Endothelial cell of umbilical vein (primary cell): ENCODE results near the gene RCAN1. TPM values are rescaled to one million over a fixed set of nuclear protein-coding genes. Genes with fewer than 3 reads are reported as not detected.

Experiments
- BruUV-seq: library from RNA; stranded (reverse); fragments of 400-500 nt; replicated peaks from 2 replicates; lab custom pipeline; 2021; lab: Mats Ljungman, UMichigan
- CTCF ChIA-PET: fragments of 300-600, 350-600 bp; sonication (Branson Sonifier 250); formaldehyde crosslinking; loops from one replicate; lab custom pipeline; 2021; ENCODE audit warnings: antibody characterized with exemption, inconsistent platforms; lab: Charles Lee
- POLR2A ChIA-PET: fragments of 300-600, 350-600 bp; sonication (Branson Sonifier 250); formaldehyde crosslinking; loops from one replicate; lab custom pipeline; 2021; ENCODE audit warnings: antibody characterized with exemption, inconsistent platforms; lab: Charles Lee
- DNase-seq: peaks from one replicate; pipeline ENCODE4 v3.0.0-alpha.2; 2011; ENCODE audit warnings: low read depth, low spot score
- FAIRE-seq: peaks from 2 replicates; lab custom pipeline; 2011; peaks lifted over from hg19 to GRCh38; lab: Jason Lieb, UNC
- H2AFZ ChIP-seq: 2 replicates; pipeline ENCODE4 v1.6.0; 2012; ENCODE audit warnings: low read depth, low read length, control low read depth, inconsistent platforms
- H3K27ac ChIP-seq: 2 replicates; pipeline ENCODE4 v1.5.1; 2011; ENCODE audit warnings: low read depth, mild to moderate bottlenecking, control low read depth, low read length, moderate library complexity; ENCODE audit not compliant: insufficient read depth
- H3K27me3 ChIP-seq, 2 experiments: 2 replicates each; pipeline versions ENCODE4 v1.6.0 to v1.6.1; 2011; ENCODE audit warnings: low read length in 2 of 2, mixed read lengths in 1 of 2; ENCODE audit not compliant: control insufficient read depth in 2 of 2, insufficient read depth in 2 of 2
- H3K36me3 ChIP-seq, 2 experiments: 2 replicates in 1 of 2; 3 replicates in 1 of 2; pipeline ENCODE4 v1.5.1; 2011; ENCODE audit warnings: low read length in 2 of 2, mild to moderate bottlenecking in 1 of 2, moderate library complexity in 1 of 2; ENCODE audit not compliant: control insufficient read depth in 2 of 2, insufficient read depth in 2 of 2; ENCODE audit errors: extremely low read depth in 1 of 2
- H3K4me1 ChIP-seq: 3 replicates; pipeline ENCODE4 v1.5.1; 2011; ENCODE audit warnings: mild to moderate bottlenecking, low read length; ENCODE audit not compliant: control insufficient read depth, insufficient read depth; ENCODE audit errors: extremely low read depth
- H3K4me2 ChIP-seq: 2 replicates; pipeline ENCODE4 v1.6.1; 2011; ENCODE audit warnings: low read length, control low read depth, mixed read lengths; ENCODE audit not compliant: insufficient read depth
- H3K4me3 ChIP-seq, 3 experiments: fragments of 200-600 bp in 1 of 3; sonication (generic), shearing (Covaris generic) in 1 of 3; replicated peaks in 1 of 3; 2 replicates each; pipeline ENCODE4 v1.5.1; 2011 to 2016; ENCODE audit warnings: control low read depth in 3 of 3, low read length in 3 of 3, mild to moderate bottlenecking in 2 of 3, inconsistent platforms in 1 of 3, low read depth in 1 of 3, moderate library complexity in 1 of 3; ENCODE audit not compliant: insufficient read depth in 1 of 3
- H3K79me2 ChIP-seq: 2 replicates; pipeline ENCODE4 v1.6.0; 2012; ENCODE audit warnings: low read length, inconsistent platforms; ENCODE audit not compliant: control insufficient read depth, insufficient read depth
- H3K9ac ChIP-seq: replicated peaks from 2 replicates; pipeline ENCODE3; 2011; ENCODE audit warnings: low read length, control low read depth; ENCODE audit not compliant: insufficient read depth; ENCODE audit errors: extremely low read depth
- H3K9me1 ChIP-seq: replicated peaks from 3 replicates; pipeline ENCODE4 v1.6.0; 2011; ENCODE audit warnings: mild to moderate bottlenecking, low read length; ENCODE audit not compliant: control insufficient read depth, insufficient read depth; ENCODE audit errors: extremely low read depth
- H3K9me3 ChIP-seq: replicated peaks from 2 replicates; pipeline ENCODE4 v1.5.1; 2012; ENCODE audit warnings: low read length, inconsistent platforms; ENCODE audit not compliant: control insufficient read depth, insufficient read depth
- H4K20me1 ChIP-seq: replicated peaks from 2 replicates; pipeline ENCODE3; 2011; ENCODE audit warnings: mild to moderate bottlenecking, low read length; ENCODE audit not compliant: control insufficient read depth, insufficient read depth; ENCODE audit errors: extremely low read depth
- CTCF ChIP-seq, 2 donors: IDR thresholded peaks; 1 replicate in 1 of 2; 2 replicates in 1 of 2; pipeline ENCODE4 v1.5.1; 2011; ENCODE audit warnings: low read length in 2 of 2, mild to moderate bottlenecking in 2 of 2, moderate library complexity in 2 of 2, control low read depth in 1 of 2, inconsistent platforms in 1 of 2, low read depth in 1 of 2; ENCODE audit not compliant: insufficient read depth in 1 of 2; ENCODE audit errors: extremely low read depth in 1 of 2
- EZH2 ChIP-seq: IDR thresholded peaks from 2 replicates; pipeline ENCODE4 v1.6.1; 2012; ENCODE audit warnings: borderline replicate concordance, low read depth, mild to moderate bottlenecking, moderate library complexity, low read length, inconsistent platforms; ENCODE audit not compliant: severe bottlenecking
- FOS ChIP-seq: IDR thresholded peaks from 2 replicates; pipeline ENCODE4 v1.6.1; 2011; ENCODE audit warnings: mild to moderate bottlenecking, low read length, moderate library complexity, borderline replicate concordance; ENCODE audit not compliant: insufficient read depth
- GATA2 ChIP-seq: IDR thresholded peaks from 2 replicates; pipeline ENCODE4 v1.7.0; 2011; ENCODE audit warnings: low read depth, mild to moderate bottlenecking, moderate library complexity, mixed read lengths, low read length; ENCODE audit not compliant: insufficient read length, insufficient read depth
- JUN ChIP-seq: IDR thresholded peaks from 2 replicates; pipeline ENCODE4 v1.6.1; 2011; ENCODE audit warnings: borderline replicate concordance, low read depth; ENCODE audit not compliant: insufficient read length, insufficient read depth
- MAX ChIP-seq: IDR thresholded peaks from 2 replicates; pipeline ENCODE4 v1.6.1; 2011; ENCODE audit not compliant: insufficient read depth, insufficient read length
- MYC ChIP-seq: IDR thresholded peaks from one replicate; pipeline ENCODE4 v1.6.1; 2011; ENCODE audit warnings: mild to moderate bottlenecking, low read depth, low read length
- POLR2A ChIP-seq: IDR thresholded peaks from 2 replicates; pipeline ENCODE4 v1.6.1; 2012; ENCODE audit warnings: low read depth, mild to moderate bottlenecking, control low read depth, low read length
- POLR2AphosphoS5 ChIP-seq: IDR thresholded peaks from 2 replicates; pipeline ENCODE4 v1.6.1; 2012; ENCODE audit warnings: low read depth, mild to moderate bottlenecking, control low read depth, low read length, moderate library complexity; ENCODE audit not compliant: insufficient read depth
- dilution Hi-C: fragments of 300-500 bp; cut with MboI; formaldehyde crosslinking; loops from one replicate; pipeline ENCODE4 v1.15.0; 2019; ENCODE audit warnings: low sequenced_read_pairs; ENCODE audit not compliant: extremely low pct_ligation_motif_present
- intact Hi-C: fragments of 100-400 bp; cut with micrococcal nuclease; formaldehyde crosslinking; loops from one replicate; pipeline ENCODE4 v1.10.0; 2022
- polyA plus RNA-seq, 4 experiments: library from polyadenylated mRNA; depleted of rRNA in 3 of 4; stranded (reverse) in 3 of 4; unstranded in 1 of 4; fragments of >200 nt; gene quantifications; 2 replicates each; pipeline versions ENCODE4 v1.2.1 to v1.2.3, GENCODE V29; 2011 to 2012; ENCODE audit warnings: missing spikeins in 1 of 4
- total RNA-seq: library from RNA; stranded (reverse); gene quantifications from 2 replicates; pipeline ENCODE4 v1.2.3, GENCODE V29; 2021

Gene RCAN1
- total and polyA plus RNA-seq, 2 donors (not counting 3 experiments of a cell fraction or from before 2014, with no cell fraction given) = 9.7 to 16.5 TPM

GRCh38 chr21:34639250-34639649 lies 24.3 kb upstream of the RCAN1 start:
- ChIA-PET CTCF (interaction anchor here (1.5 kb wide), 1 partner anchor 36 kb away, joined by 5 read pairs; no protein-coding TSS in a partner anchor), POLR2A (no interaction called here)
- intact Hi-C loops (no loop called here), dilution Hi-C loops (no loop called here)
- Histone ChIP-seq H4K20me1 (no peaks in the 10 kb centered on the region), H3K4me3 (no peak overlapping the region), H3K36me3 (no peaks in the 10 kb centered on the region), H2AFZ (no peak overlapping the region), H3K4me2 (no peak overlapping the region), H3K9ac (no peak overlapping the region), H3K27ac (no peak overlapping the region), H3K9me1 (no peaks in the 10 kb centered on the region), H3K27me3 (peaks cover 0 to 4% of the 10 kb centered on the region in 2 experiments), H3K4me1 (peaks cover 5% of the 10 kb centered on the region), H3K9me3 (no peaks in the 10 kb centered on the region), H3K79me2 (no peaks in the 10 kb centered on the region)
- no peak for FAIRE-seq
- no TSS peak for BruUV-seq
- DNase-seq = no peak
- TF ChIP-seq GATA2 (no peak), EZH2 (no peak), POLR2AphosphoS5 (no peak), FOS (no peak), CTCF (IDR thresholded peaks at IDR 0.05; ENCODE audit: extremely low read depth in 1 of 2, insufficient read depth in 1 of 2, low read depth in 1 of 2, low read length in 2 of 2) (no peak), POLR2A (no peak), MYC (no peak), JUN (no peak), MAX (no peak)
